Right lobe of liver (tissue), 4 donors: ENCODE results near the gene PES1.

Experiments
- CTCF ChIP-seq, 4 donors: fragments of 200-600 bp in 3 of 4; fragments of 450-650 bp in 1 of 4; IDR thresholded peaks; one replicate each; pipeline versions ENCODE4 v1.5.1 to v1.8.0; 2016 to 2022; ENCODE audit warnings: antibody characterized with exemption in 4 of 4, mild to moderate bottlenecking in 2 of 4
- POLR2A ChIP-seq: fragments of 450-650 bp; IDR thresholded peaks from one replicate; pipeline ENCODE4 v1.6.1; 2017; ENCODE audit warnings: antibody characterized with exemption, mild to moderate bottlenecking
- donor health status: DM: no; HTN: no; CAD: no.
- donor health status: DM: no; HTN: no; CAD: no.
- donor health status: DM: no; HTN: yes; CAD: no.

- TF ChIP-seq CTCF (IDR thresholded peaks at IDR 0.05): no peak
- no peak for TF ChIP-seq POLR2A
These were observed 65.1 kb downstream of the PES1 start for GRCh38 chr22:30526656-30527055.
